GM19351 (cell line): Measurements from ENCODE around the gene TGM6.

ENCODE experiments used
- ATAC-seq: cut with Tn5 transposase; IDR thresholded peaks from one replicate; pipeline ENCODE4 v1.9.1; 2021; ENCODE audit warnings: mild to moderate bottlenecking, moderate library complexity; ENCODE audit not compliant: unreplicated experiment

Gene TGM6

GRCh38 chr20:2451939-2452732 lies 71.4 kb downstream of the TGM6 start:
- ATAC-seq: no peak

DNA sequence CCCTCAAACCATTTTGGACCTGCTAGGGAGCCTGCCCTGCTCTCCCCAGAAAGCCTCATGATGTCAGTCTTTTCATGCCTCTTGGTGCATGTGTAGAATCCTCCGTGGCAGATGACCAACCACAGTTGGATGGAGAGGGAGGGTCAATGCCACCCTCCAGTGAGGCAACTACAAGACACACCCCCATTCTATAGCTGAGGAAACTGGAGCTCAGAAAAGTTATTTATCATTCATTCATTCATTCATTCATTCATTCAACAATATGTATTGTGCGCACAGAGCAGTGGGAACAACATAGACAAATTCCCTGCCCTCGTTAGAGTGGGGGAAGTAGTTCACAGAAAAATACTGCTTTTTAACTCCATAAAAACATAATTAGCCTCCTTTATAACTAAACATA lies 73.1 kb downstream of the TGM6 start:
- ATAC-seq: no peak

GRCh38 chr20:2455771-2456497 lies 75.2 kb downstream of the TGM6 start:
- no peak for ATAC-seq

DNA sequence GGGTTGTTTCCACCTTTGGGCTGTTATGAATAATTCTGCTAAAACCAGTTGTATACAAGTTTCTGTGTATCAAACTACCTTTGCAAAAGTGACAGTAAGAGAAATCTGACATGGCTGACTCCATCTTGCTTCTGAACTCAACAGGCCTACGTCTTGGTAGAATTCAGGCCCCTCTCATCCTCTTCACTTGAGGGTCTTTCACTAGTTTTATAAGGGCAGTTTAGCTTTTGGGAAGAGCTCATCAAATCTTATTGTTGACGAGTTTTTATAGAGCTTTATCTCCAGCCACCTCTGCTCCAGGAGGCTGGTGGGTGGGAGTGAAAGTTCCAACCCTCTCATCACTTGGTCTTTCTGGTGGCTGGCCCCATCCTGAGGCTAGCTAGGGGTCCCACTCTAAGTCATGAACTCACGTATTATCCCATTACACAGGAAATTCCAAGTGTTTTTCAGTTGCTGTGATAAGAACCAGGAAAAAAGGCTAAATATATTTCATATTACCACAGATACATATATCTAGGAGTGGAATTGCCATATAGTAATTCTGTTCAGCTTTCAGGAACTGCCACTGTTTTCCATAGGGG lies 78.3 kb downstream of the TGM6 start:
- no peak for ATAC-seq

GRCh38 chr20:2459981-2460751 lies 79.5 kb downstream of the TGM6 start:
- no peak for ATAC-seq

GRCh38 chr20:2460752-2461424 lies 80.2 kb downstream of the TGM6 start:
- no peak for ATAC-seq

GRCh38 chr20:2462484-2462883 lies 81.8 kb downstream of the TGM6 start:
- ATAC-seq: no peak

DNA sequence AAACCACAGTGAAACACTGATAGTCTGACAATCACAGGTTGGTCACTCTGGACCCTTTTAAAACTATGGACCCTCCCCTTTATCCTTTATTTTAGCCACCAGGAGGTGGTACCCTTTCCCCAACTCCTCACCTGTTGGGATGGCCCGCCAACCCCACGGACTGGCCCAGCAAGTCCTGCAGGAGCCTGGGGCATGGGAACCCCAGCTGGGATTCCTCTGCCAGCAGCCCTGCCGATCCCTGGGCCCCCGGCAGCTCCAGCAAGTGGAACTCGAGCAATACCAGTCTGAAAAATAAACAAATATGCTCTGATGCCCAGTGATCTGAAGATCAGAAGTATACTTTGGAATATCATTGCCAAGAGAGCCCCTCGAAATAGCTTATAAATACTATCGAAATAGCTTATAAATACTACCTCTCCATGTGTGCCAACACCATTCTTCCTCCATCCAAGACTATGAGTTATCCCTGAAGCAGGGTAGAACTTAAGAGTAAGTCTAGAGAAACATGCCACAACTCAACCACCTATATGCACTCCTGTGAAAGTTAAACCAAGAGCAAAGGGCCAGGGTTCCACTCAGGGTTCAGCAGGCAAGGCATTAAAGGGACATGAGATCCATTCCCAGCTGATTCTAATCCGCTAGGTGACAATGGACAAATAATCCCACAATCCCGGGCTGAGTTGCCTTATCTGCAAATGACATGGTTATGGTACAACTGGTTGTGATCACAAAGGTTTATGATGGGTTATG lies 83.1 kb downstream of the TGM6 start:
- ATAC-seq: no peak

GRCh38 chr20:2465100-2465499 lies 84.4 kb downstream of the TGM6 start:
- ATAC-seq: no peak

- ATAC-seq: no peak
Measured at GRCh38 chr20:2467412-2467811, 86.7 kb downstream of the TGM6 start.

DNA sequence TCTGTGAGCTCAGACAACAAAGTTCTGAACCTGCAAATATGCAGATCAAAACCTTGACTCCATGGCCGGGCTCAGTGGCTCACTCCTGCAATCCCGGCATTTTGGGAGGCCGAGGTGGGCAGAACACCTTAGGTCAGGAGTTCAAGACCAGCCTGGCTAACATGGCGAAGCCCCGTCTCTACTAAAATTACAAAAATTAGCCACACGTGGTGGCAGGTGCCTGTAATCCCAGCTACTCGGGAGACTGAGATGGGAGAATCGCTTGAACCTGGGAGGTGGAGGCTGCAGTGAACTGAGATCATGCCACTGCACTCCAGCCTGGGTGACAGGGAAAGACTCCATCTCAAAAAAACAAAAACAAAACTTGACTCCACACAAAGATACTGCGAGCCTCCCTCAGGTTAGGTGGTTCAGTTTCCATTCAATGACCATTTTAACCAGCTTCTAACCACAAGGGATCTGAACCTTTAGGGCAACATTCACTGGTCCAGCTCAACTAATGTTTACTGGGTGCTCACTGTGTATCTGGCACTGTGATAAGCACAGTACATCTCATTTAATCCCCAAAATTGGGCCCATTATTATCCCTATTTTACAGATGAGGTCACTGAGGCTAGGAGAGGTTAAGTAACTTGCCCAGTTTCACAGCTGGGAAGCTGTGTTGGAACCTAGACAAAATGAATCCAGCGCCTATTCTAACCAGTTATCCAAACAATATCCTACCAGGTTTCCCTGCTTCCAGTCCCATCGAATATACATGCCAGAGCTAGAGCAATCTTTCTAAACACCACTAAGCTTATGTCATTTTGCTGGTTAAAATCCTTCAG lies 88.1 kb downstream of the TGM6 start:
- no peak for ATAC-seq

GRCh38 chr20:2469991-2470422 lies 89.3 kb downstream of the TGM6 start:
- peak; percentile 28 for ATAC-seq

GRCh38 chr20:2470423-2471193 lies 89.9 kb downstream of the TGM6 start, which contains the start of gene SNRPB:
Gene SNRPB (minus strand): TSS chr20:2470789. CDS start chr20:2470690, 99 bp downstream.
- ATAC-seq: peak; percentile 97

DNA sequence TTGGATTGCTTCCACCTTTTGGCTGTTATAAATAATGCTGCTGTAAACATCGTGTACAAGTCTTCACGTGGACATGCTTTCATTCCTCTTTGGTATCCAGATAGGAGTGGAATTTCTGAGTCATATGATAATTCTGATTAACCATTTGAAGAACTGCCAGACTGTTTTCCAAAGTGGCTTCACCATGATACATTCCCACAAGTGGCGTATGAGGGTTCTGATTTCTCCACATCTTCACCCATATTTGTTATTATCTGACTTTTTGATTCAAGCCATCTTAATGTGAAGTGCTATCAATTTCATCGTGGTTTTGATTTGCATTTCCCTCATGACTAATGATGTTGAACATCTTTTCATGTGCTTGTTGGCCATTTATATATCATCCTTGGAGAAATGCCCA lies 92.8 kb downstream of the TGM6 start:
- no peak for ATAC-seq

GRCh38 chr20:2475850-2476741 lies 95.4 kb downstream of the TGM6 start:
- no peak for ATAC-seq

DNA sequence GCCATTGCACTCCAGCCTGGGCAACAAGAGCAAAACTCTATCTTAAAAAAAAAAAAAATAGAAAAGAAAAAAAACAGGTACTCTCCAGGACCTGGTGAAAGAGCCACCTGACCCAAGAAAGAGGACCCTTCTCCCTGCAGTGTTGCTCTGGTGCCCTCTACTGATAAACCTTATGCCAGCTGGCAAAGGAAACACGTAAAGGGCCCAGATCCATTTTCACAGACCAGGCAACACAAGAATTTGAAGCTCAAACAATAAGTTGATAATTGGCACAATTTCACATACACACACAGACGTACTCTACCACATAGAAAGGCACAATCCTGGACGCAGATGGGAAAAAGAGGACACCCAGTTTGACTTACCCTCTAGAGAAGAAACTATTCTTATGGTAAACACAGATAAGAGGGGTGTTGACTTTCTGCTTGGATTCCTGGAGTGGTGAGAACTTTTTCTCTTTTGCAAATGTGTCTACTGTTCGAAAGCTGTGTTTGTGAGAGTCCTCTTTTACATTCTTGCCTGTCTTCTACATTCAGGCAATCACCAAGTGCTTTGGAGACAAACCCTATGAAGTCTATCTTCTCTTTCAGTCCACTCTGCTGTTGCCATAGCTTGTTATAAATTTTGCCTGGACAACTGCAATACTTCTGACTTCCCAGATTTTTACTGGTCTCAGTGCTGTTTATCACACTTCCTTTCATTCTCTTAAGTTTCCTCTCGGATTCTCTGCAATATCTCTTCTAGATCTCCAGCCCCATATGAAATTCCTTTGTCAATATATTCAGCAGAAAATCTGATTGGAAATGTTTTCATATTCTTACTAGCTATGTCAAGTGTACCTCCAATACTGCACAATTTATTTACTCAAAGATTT lies 96.3 kb downstream of the TGM6 start:
- ATAC-seq: no peak
